Measurements from ENCODE around the gene TBC1D2.
"Not testable (repeated sequence)": the region's sequence is repeated elsewhere in the genome, so short reads cannot be mapped to it uniquely, and the experiment has no call there.

Gene TBC1D2

DNA sequence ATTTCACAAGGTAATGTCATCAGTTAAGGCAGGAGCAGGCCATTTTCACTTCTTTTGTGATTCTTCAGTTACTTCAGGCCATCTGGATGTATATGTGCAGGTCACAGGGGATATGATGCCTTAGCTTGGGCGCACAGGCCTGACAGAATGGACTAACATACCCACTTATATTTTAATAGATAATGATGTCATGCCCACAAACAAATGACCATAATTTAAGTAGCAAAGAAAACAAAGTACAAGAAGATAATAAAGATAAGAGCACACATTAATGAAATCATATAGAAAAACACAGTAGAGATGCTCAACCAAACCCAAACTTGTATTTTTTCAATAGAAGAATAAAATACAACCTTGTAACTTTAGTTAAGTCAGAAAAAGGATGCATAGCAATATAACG lies 19.7 kb upstream of the TBC1D2 start:
- H3K4me2 ChIP-seq (ENCODE audit: insufficient read depth, low read length, poor library complexity, severe bottlenecking): no peak overlapping the region
- WGBS, 2 donors (ENCODE audit: extremely low coverage in 2 of 2, insufficient read length in 2 of 2, insufficient replicate concordance in 1 of 2): no CpG with 5 or more reads among the region's 2 CpGs
- H3K23ac ChIP-seq (ENCODE audit: low read depth, low read length, poor library complexity): no peak overlapping the region
- peaks cover 6 to 8% of the 10 kb centered on the region in 2 donors for H3K4me1 ChIP-seq (ENCODE audit: control insufficient read depth in 2 of 2, insufficient read depth in 1 of 2, low read depth in 1 of 2, low read length in 2 of 2)
- H3K27me3 ChIP-seq (ENCODE audit: control insufficient read depth in 3 of 3, insufficient read depth in 3 of 3, low read depth in 1 of 3, low read length in 3 of 3): peaks cover 0 to 3% (median 0%) of the 10 kb centered on the region in 3 experiments
- no peak overlapping the region for H2BK120ac ChIP-seq (ENCODE audit: low read depth, low read length)
- H3K4ac ChIP-seq (ENCODE audit: low read length): no peak overlapping the region
- no peak overlapping the region for H3K9ac ChIP-seq (ENCODE audit: low read depth, low read length, poor library complexity)
- no peak overlapping the region for H4K91ac ChIP-seq (ENCODE audit: low read depth, low read length, poor library complexity)
- no peak overlapping the region for H2AFZ ChIP-seq (ENCODE audit: low read length)
- H3K4me3 ChIP-seq (ENCODE audit: low read length in 2 of 2): no peak overlapping the region
- DNase-seq (ENCODE audit: low spot score): no peak
- H3K27ac ChIP-seq (replicated peaks; ENCODE audit: low read length): no peak overlapping the region
- H3K79me1 ChIP-seq (ENCODE audit: low read depth, low read length): no peaks in the 10 kb centered on the region
- H2AK5ac ChIP-seq (ENCODE audit: low read depth, low read length): no peak overlapping the region
- H2BK12ac ChIP-seq (ENCODE audit: low read length): no peak overlapping the region
- no peaks in the 10 kb centered on the region for H3K36me3 ChIP-seq (replicated peaks in 1 of 2; ENCODE audit: control insufficient read depth in 2 of 2, insufficient read depth in 2 of 2, low read length in 2 of 2)
- no peak overlapping the region for H2BK15ac ChIP-seq (ENCODE audit: low read length)
- H3K14ac ChIP-seq (ENCODE audit: low read length): no peak overlapping the region
- no peaks in the 10 kb centered on the region for H3K9me3 ChIP-seq (replicated peaks in 1 of 2; ENCODE audit: control insufficient read depth in 2 of 2, insufficient read depth in 1 of 2, low read depth in 1 of 2, low read length in 2 of 2)
- no peak overlapping the region for H2BK5ac ChIP-seq (ENCODE audit: low read length)
- H4K8ac ChIP-seq (ENCODE audit: low read depth, low read length): no peak overlapping the region
- no peak overlapping the region for H3K18ac ChIP-seq (ENCODE audit: low read length)

DNA sequence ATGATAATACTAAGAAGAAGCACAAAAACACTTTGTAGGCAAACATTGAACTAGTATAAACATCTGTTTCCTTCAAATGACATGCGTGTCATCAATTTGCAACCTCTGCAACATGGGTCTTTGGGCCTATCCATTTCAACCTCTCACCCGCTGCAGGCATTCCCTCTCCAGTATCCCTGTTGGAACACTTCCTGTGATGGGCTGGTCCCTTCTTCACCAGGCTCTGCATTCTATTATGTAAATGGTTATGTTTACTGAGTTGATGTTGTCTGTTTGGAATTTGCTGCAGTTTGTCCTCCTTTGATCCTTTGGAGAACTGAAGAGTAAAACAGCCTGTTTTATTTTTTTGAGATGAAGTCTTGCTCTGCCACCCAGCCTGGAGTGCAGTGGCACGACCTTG lies 16.6 kb upstream of the TBC1D2 start:
- no peak for DNase-seq (ENCODE audit: low spot score)
- Histone ChIP-seq H2BK12ac (ENCODE audit: low read length) (no peak overlapping the region), H4K91ac (ENCODE audit: low read depth, low read length, poor library complexity) (no peak overlapping the region), H3K9ac (ENCODE audit: low read depth, low read length, poor library complexity) (no peak overlapping the region), H3K4me3 (ENCODE audit: low read length in 2 of 2) (no peak overlapping the region), H2AFZ (ENCODE audit: low read length) (no peak overlapping the region), H3K9me3 (replicated peaks in 1 of 2; ENCODE audit: control insufficient read depth in 2 of 2, insufficient read depth in 1 of 2, low read depth in 1 of 2, low read length in 2 of 2) (no peaks in the 10 kb centered on the region), H3K36me3 (replicated peaks in 1 of 2; ENCODE audit: control insufficient read depth in 2 of 2, insufficient read depth in 2 of 2, low read length in 2 of 2) (no peaks in the 10 kb centered on the region), H3K4me2 (ENCODE audit: insufficient read depth, low read length, poor library complexity, severe bottlenecking) (no peak overlapping the region), H3K18ac (ENCODE audit: low read length) (no peak overlapping the region), H4K8ac (ENCODE audit: low read depth, low read length) (no peak overlapping the region), H3K4me1 (ENCODE audit: control insufficient read depth in 2 of 2, insufficient read depth in 1 of 2, low read depth in 1 of 2, low read length in 2 of 2) (peaks cover 6 to 8% of the 10 kb centered on the region in 2 donors), H3K23ac (ENCODE audit: low read depth, low read length, poor library complexity) (no peak overlapping the region), H2AK5ac (ENCODE audit: low read depth, low read length) (no peak overlapping the region), H3K27ac (replicated peaks; ENCODE audit: low read length) (no peak overlapping the region), H3K27me3 (ENCODE audit: control insufficient read depth in 3 of 3, insufficient read depth in 3 of 3, low read depth in 1 of 3, low read length in 3 of 3) (peaks cover 0 to 7% (median 0%) of the 10 kb centered on the region in 3 experiments), H2BK5ac (ENCODE audit: low read length) (no peak overlapping the region), H3K79me1 (ENCODE audit: low read depth, low read length) (no peaks in the 10 kb centered on the region), H2BK15ac (ENCODE audit: low read length) (no peak overlapping the region), H2BK120ac (ENCODE audit: low read depth, low read length) (no peak overlapping the region), H3K4ac (ENCODE audit: low read length) (no peak overlapping the region), H3K14ac (ENCODE audit: low read length) (no peak overlapping the region)
- WGBS, 2 donors (ENCODE audit: extremely low coverage in 2 of 2, insufficient read length in 2 of 2, insufficient replicate concordance in 1 of 2): no CpG with 5 or more reads among the region's 3 CpGs

DNA sequence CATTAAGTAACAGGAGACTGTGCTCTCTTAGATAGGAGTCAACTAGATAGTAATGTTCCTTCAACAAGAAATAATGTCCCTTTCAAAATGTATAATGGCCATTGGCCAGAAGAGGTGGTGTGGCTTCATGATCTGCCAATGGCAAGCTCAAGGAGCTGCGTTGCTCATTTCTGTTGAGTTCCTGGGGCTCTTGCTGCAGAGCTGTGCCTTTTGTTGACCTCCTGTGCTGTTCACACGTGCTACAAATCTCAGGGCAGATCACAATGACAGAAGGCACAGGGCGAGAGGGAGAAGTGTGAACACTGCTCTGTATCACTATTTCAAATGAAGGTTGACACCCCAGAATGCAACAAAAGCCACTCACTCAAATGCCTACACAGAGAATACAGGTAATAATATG lies 16.0 kb upstream of the TBC1D2 start:
- peaks cover 0 to 7% (median 0%) of the 10 kb centered on the region in 3 experiments for H3K27me3 ChIP-seq (ENCODE audit: control insufficient read depth in 3 of 3, insufficient read depth in 3 of 3, low read depth in 1 of 3, low read length in 3 of 3)
- no peak overlapping the region for H2BK15ac ChIP-seq (ENCODE audit: low read length)
- H2AFZ ChIP-seq (ENCODE audit: low read length): no peak overlapping the region
- no CpG with 5 or more reads among the region's 3 CpGs for WGBS, 2 donors (ENCODE audit: extremely low coverage in 2 of 2, insufficient read length in 2 of 2, insufficient replicate concordance in 1 of 2)
- no peak overlapping the region for H3K9ac ChIP-seq (ENCODE audit: low read depth, low read length, poor library complexity)
- peaks cover 6 to 8% of the 10 kb centered on the region in 2 donors for H3K4me1 ChIP-seq (ENCODE audit: control insufficient read depth in 2 of 2, insufficient read depth in 1 of 2, low read depth in 1 of 2, low read length in 2 of 2)
- H2BK12ac ChIP-seq (ENCODE audit: low read length): no peak overlapping the region
- H3K27ac ChIP-seq (replicated peaks; ENCODE audit: low read length): no peak overlapping the region
- H3K14ac ChIP-seq (ENCODE audit: low read length): no peak overlapping the region
- H4K8ac ChIP-seq (ENCODE audit: low read depth, low read length): no peak overlapping the region
- no peak overlapping the region for H3K4me3 ChIP-seq (ENCODE audit: low read length in 2 of 2)
- DNase-seq (ENCODE audit: low spot score): no peak
- H2BK120ac ChIP-seq (ENCODE audit: low read depth, low read length): no peak overlapping the region
- no peaks in the 10 kb centered on the region for H3K79me1 ChIP-seq (ENCODE audit: low read depth, low read length)
- H3K23ac ChIP-seq (ENCODE audit: low read depth, low read length, poor library complexity): no peak overlapping the region
- H2AK5ac ChIP-seq (ENCODE audit: low read depth, low read length): no peak overlapping the region
- no peak overlapping the region for H3K18ac ChIP-seq (ENCODE audit: low read length)
- no peak overlapping the region for H4K91ac ChIP-seq (ENCODE audit: low read depth, low read length, poor library complexity)
- no peak overlapping the region for H3K4ac ChIP-seq (ENCODE audit: low read length)
- no peaks in the 10 kb centered on the region for H3K9me3 ChIP-seq (replicated peaks in 1 of 2; ENCODE audit: control insufficient read depth in 2 of 2, insufficient read depth in 1 of 2, low read depth in 1 of 2, low read length in 2 of 2)
- no peak overlapping the region for H2BK5ac ChIP-seq (ENCODE audit: low read length)
- H3K36me3 ChIP-seq (replicated peaks in 1 of 2; ENCODE audit: control insufficient read depth in 2 of 2, insufficient read depth in 2 of 2, low read length in 2 of 2): no peaks in the 10 kb centered on the region
- H3K4me2 ChIP-seq (ENCODE audit: insufficient read depth, low read length, poor library complexity, severe bottlenecking): no peak overlapping the region

DNA sequence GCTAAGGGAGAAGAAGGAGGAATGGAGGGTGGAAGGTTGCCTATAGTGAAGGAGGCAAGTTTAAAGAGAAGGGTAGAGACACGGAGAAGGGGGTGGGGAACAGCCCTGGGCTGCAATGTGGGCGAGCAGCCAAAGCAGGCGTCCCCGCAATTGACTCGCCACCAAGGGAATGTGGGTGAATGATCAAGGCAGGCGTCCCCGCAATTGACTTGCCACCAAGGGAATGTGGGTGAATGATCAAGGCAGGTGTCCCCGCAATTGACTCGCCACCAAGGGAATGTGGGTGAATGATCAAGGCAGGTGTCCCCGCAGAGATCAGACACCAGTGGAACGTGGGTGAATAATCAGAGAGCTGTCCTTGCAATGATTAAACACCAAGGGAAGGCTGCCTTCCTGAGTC lies 14.8 kb upstream of the TBC1D2 start:
- H2BK5ac ChIP-seq (ENCODE audit: low read length); H3K36me3 ChIP-seq (replicated peaks in 1 of 2; ENCODE audit: control insufficient read depth in 2 of 2, insufficient read depth in 2 of 2, low read length in 2 of 2); H3K4me3 ChIP-seq (ENCODE audit: low read length in 2 of 2); H2BK12ac ChIP-seq (ENCODE audit: low read length); H3K27ac ChIP-seq (replicated peaks; ENCODE audit: low read length); H4K8ac ChIP-seq (ENCODE audit: low read depth, low read length); DNase-seq (ENCODE audit: low spot score); H4K91ac ChIP-seq (ENCODE audit: low read depth, low read length, poor library complexity); H3K27me3 ChIP-seq (ENCODE audit: control insufficient read depth in 3 of 3, insufficient read depth in 3 of 3, low read depth in 1 of 3, low read length in 3 of 3); H3K9ac ChIP-seq (ENCODE audit: low read depth, low read length, poor library complexity); H3K79me1 ChIP-seq (ENCODE audit: low read depth, low read length); H3K4me1 ChIP-seq (ENCODE audit: control insufficient read depth in 2 of 2, insufficient read depth in 1 of 2, low read depth in 1 of 2, low read length in 2 of 2); H3K4me2 ChIP-seq (ENCODE audit: insufficient read depth, low read length, poor library complexity, severe bottlenecking); H2AK5ac ChIP-seq (ENCODE audit: low read depth, low read length); H3K23ac ChIP-seq (ENCODE audit: low read depth, low read length, poor library complexity); H3K18ac ChIP-seq (ENCODE audit: low read length); H3K9me3 ChIP-seq (replicated peaks in 1 of 2; ENCODE audit: control insufficient read depth in 2 of 2, insufficient read depth in 1 of 2, low read depth in 1 of 2, low read length in 2 of 2); H2BK120ac ChIP-seq (ENCODE audit: low read depth, low read length); H2BK15ac ChIP-seq (ENCODE audit: low read length); H3K14ac ChIP-seq (ENCODE audit: low read length); H2AFZ ChIP-seq (ENCODE audit: low read length); H3K4ac ChIP-seq (ENCODE audit: low read length): not testable (repeated sequence)
- no CpG with 5 or more reads among the region's 11 CpGs for WGBS, 2 donors (ENCODE audit: extremely low coverage in 2 of 2, insufficient read length in 2 of 2, insufficient replicate concordance in 1 of 2)
